Activated CD8-positive, alpha-beta T cell treated with anti-CD3 and anti-CD28 coated beads for 36 hours (primary cell): ENCODE measurements around the gene TBX6. TPM values are rescaled to one million over a fixed set of nuclear protein-coding genes. Genes with fewer than 3 reads are reported as not detected.

ENCODE experiments used
- ATAC-seq: fragments of 200-7000 bp; cut with Tn5 transposase; one replicate; pipeline ENCODE4 v1.10.0; 2021; ENCODE audit warnings: mild to moderate bottlenecking, moderate library complexity
- CTCF ChIA-PET: fragments of 350-600 bp; sonication (Branson Sonifier 250); formaldehyde crosslinking; loops from one replicate; lab custom pipeline; 2021; ENCODE audit warnings: antibody characterized with exemption; lab: Charles Lee
- POLR2A ChIA-PET: fragments of 350-600 bp; sonication (Branson Sonifier 250); formaldehyde crosslinking; loops from one replicate; lab custom pipeline; 2021; ENCODE audit warnings: antibody characterized with exemption; lab: Charles Lee
- DNase-seq: peaks from one replicate; pipeline ENCODE4 v3.0.0-alpha.2; 2020
- H3K27ac Mint-ChIP-seq: one replicate; pipeline ENCODE4 v1.8.0; 2021; ENCODE audit warnings: mild to moderate bottlenecking, mixed read lengths
- H3K27me3 Mint-ChIP-seq: one replicate; pipeline ENCODE4 v1.8.0; 2021; ENCODE audit warnings: mixed read lengths
- H3K36me3 Mint-ChIP-seq: one replicate; pipeline ENCODE4 v1.8.0; 2021; ENCODE audit warnings: low read depth, mixed read lengths
- H3K4me1 Mint-ChIP-seq: one replicate; pipeline ENCODE4 v1.8.0; 2021; ENCODE audit warnings: low read depth, mixed read lengths
- H3K4me3 Mint-ChIP-seq: one replicate; pipeline ENCODE4 v1.8.0; 2021; ENCODE audit warnings: mild to moderate bottlenecking, moderate library complexity, mixed read lengths
- H3K9me3 Mint-ChIP-seq: one replicate; pipeline ENCODE4 v1.8.0; 2021; ENCODE audit warnings: mixed read lengths
- CTCF ChIP-seq: fragments of 200-600 bp; IDR thresholded peaks from one replicate; pipeline ENCODE4 v1.8.0; 2022; ENCODE audit warnings: antibody characterized with exemption, mild to moderate bottlenecking
- intact Hi-C: fragments of 100-400 bp; cut with micrococcal nuclease; formaldehyde crosslinking; loops from one replicate; pipeline ENCODE4 v1.10.0; 2022
- total RNA-seq, 2 experiments: library from RNA; stranded (reverse); gene quantifications; one replicate each; pipeline ENCODE4 v1.2.3, GENCODE V29; 2021

TBX6 gene
- total RNA-seq, 2 experiments from 2014 or later, result 2.5 TPM

DNA sequence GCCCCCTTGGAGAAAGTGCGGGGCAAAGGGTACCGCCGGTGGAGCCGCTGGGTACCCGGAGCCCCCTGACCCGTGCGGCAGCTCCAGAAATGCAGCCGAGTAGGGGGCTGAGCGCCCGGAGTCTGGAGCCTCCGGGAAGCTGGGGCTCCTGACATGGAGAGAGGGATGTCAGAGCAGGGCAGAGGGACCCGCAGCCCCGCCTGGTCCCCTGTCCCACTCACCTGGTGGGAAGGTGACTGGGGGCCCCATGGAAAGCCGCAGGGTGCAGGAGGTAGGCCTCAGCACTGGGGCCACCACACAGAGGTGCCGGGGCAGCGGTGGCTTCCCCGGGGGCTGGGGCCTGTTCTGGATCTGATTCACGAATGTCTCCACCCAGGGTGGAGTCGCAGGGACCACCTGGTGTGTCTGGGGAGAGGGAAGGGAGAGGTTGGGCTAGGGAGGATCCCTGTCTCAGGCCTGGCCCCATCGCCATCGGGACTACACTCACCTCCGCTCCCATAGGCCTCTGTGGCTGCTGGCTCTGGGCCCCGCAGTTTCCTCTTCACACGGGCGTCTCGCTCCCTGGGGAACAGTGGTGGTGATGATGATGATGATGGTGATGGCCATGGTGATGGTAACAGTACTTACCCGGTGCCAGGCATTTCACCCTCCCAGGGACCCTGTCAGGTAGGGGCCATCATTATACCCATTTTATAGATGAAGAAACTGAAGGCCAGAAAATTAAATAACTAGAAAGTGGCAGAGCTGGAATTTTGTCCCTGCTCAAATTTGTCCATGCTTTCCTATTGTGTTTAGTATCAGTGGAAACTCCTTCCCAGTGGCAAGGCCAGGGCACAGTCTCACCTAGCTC, 5.2 kb downstream of the TBX6 start:
- POLR2A ChIA-PET, result interaction anchor here (0.9 to 1.0 kb wide), 3 partner anchors 8 to 15 kb away, joined by 3 read pairs; partner anchors contain the start of gene PPP4C
- intact Hi-C loops, result no loop called here
- ATAC-seq, result no peak
- Mint-ChIP-seq H3K4me3 (no peak overlapping the region), H3K36me3 (peaks cover 23% of the 10 kb centered on the region), H3K27ac (peak overlapping the region; percentile 26), H3K4me1 (peaks cover 17% of the 10 kb centered on the region), H3K27me3 (no peaks in the 10 kb centered on the region), H3K9me3 (no peaks in the 10 kb centered on the region)
- no peak for TF ChIP-seq CTCF
- CTCF ChIA-PET, result interaction anchor here (1.3 kb wide), 1 partner anchor 10 kb away, joined by 3 read pairs; no protein-coding TSS in a partner anchor
- no peak for DNase-seq

- ATAC-seq, result no peak
- POLR2A ChIA-PET, result interaction anchor here (0.9 to 1.3 kb wide), 2 partner anchors 9 to 19 kb away, joined by 3 read pairs; partner anchors contain the start of gene PPP4C
- intact Hi-C loops, result no loop called here
Observed at GRCh38 chr16:30085820-30086219, 5.9 kb downstream of the TBX6 start.

GRCh38 chr16:30085247-30085646, 6.5 kb downstream of the TBX6 start:
- DNase-seq (no peak), ATAC-seq (no peak)
- ChIA-PET CTCF (no interaction called here), POLR2A (interaction anchor here (1.3 kb wide), 1 partner anchor 19 kb away, joined by 3 read pairs; no protein-coding TSS in a partner anchor)
- Mint-ChIP-seq H3K4me3 (no peak overlapping the region), H3K27ac (no peak overlapping the region), H3K4me1 (peaks cover 13% of the 10 kb centered on the region), H3K36me3 (peaks cover 30% of the 10 kb centered on the region), H3K9me3 (no peaks in the 10 kb centered on the region), H3K27me3 (no peaks in the 10 kb centered on the region)
- TF ChIP-seq CTCF, result no peak
- intact Hi-C loops, result no loop called here

More at GRCh38 chr16:30085820-30086219, 5.9 kb downstream of the TBX6 start:
- H3K27me3 Mint-ChIP-seq, result no peaks in the 10 kb centered on the region
- no peak overlapping the region for H3K4me3 Mint-ChIP-seq
- H3K36me3 Mint-ChIP-seq, result peaks cover 29% of the 10 kb centered on the region
- CTCF ChIA-PET, result no interaction called here
- H3K27ac Mint-ChIP-seq, result no peak overlapping the region
- H3K9me3 Mint-ChIP-seq, result no peaks in the 10 kb centered on the region
- H3K4me1 Mint-ChIP-seq, result peaks cover 17% of the 10 kb centered on the region
- no peak for TF ChIP-seq CTCF
- no peak for DNase-seq

DNA sequence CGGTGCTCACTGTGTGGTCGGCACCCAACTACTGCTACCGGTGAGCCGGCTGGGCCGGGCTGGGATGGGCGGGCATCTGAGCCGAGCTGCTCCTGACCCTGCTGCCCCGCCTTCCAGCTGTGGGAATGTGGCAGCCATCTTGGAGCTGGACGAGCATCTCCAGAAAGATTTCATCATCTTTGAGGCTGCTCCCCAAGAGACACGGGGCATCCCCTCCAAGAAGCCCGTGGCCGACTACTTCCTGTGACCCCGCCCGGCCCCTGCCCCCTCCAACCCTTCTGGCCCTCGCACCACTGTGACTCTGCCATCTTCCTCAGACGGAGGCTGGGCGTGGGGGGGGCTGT, 6.9 kb downstream of the TBX6 start:
- ATAC-seq, result no peak
- no peak for TF ChIP-seq CTCF
- Mint-ChIP-seq H3K9me3 (no peaks in the 10 kb centered on the region), H3K27ac (no peak overlapping the region), H3K4me3 (no peak overlapping the region), H3K36me3 (peaks cover 33% of the 10 kb centered on the region), H3K4me1 (peaks cover 10% of the 10 kb centered on the region), H3K27me3 (no peaks in the 10 kb centered on the region)
- ChIA-PET CTCF (no interaction called here), POLR2A (interaction anchor here (1.3 to 1.4 kb wide), 2 partner anchors 8 to 18 kb away, joined by 3 to 4 read pairs; partner anchors contain the start of gene TBX6)
- intact Hi-C loops, result no loop called here
- DNase-seq, result no peak
